ENCODE data around the gene BCL2L2. TPM values are rescaled to one million over a fixed set of nuclear protein-coding genes. Genes with fewer than 3 reads are reported as not detected.
A peak's percentile ranks its signal among the peaks of the same experiment; 100 is the strongest.

Gene BCL2L2
- total and polyA plus RNA-seq, 10 of the 15 experiments (the other 5 are each of a cell fraction or from before 2014, with no cell fraction given), result 1.4 to 14.7 (median 7.1) TPM

GRCh38 chr14:23320584-23321571, 14.2 kb downstream of the BCL2L2 start, which contains the start of gene PABPN1:
Gene PABPN1, plus strand, starts transcription at chr14:23321457. Its CDS starts 13 bp downstream, at chr14:23321470.
- Histone ChIP-seq H3K9ac (ENCODE audit: control insufficient read depth, insufficient read depth, low read length) (peak within 1 kb of the TSS; percentile 97), H3K4me2 (ENCODE audit: control insufficient read depth, insufficient read depth) (peak within 1 kb of the TSS; percentile 99), H3K4me1 (ENCODE audit: control insufficient read depth, insufficient read depth, low read length) (peaks cover 13% of the 10 kb centered on the region), H3K9me3 (replicated peaks; ENCODE audit: control insufficient read depth, insufficient read depth, low read length) (no peaks in the 10 kb centered on the region), H4K20me1 (ENCODE audit: control insufficient read depth, insufficient read depth) (no peaks in the 10 kb centered on the region; the same call in 1 of the 2 replicates), H3K27ac (ENCODE audit: control insufficient read depth, insufficient read depth) (peak within 1 kb of the TSS; percentile 87), H3K36me3 (ENCODE audit: control insufficient read depth in 2 of 2, insufficient read depth in 2 of 2, low read length in 1 of 2) (peaks cover 10 to 18% of the 10 kb centered on the region in 2 experiments), H3K79me2 (ENCODE audit: control insufficient read depth, insufficient read depth, low read length) (peaks cover 23% of the 10 kb centered on the region), H3K27me3 (replicated peaks in 1 of 2; ENCODE audit: control insufficient read depth in 2 of 2, insufficient read depth in 2 of 2, low read length in 1 of 2) (no peaks in the 10 kb centered on the region), H2AFZ (ENCODE audit: control insufficient read depth, low read depth, low read length) (peak within 1 kb of the TSS; percentile 79), H3K4me3 (peak within 1 kb of the TSS; percentile 99)
- ATAC-seq, result peak; percentile 95
- FAIRE-seq, result peak; percentile 99
- ChIA-PET CTCF (interaction anchor here (0.6 to 7.2 kb wide), 18 partner anchors 10 to 391 kb away, joined by 3 to 77 read pairs (median 8); partner anchors contain the start of genes ACIN1, BCL2L2, C14orf119 and HOMEZ), SMC1A (ENCODE audit: uncharacterized antibody, unreplicated experiment) (interaction anchor here (0.8 to 4.5 kb wide), 13 partner anchors 11 to 892 kb away, joined by 3 to 48 read pairs (median 6); partner anchors contain the start of genes BCL2L2, CHMP4A, HOMEZ and PPP1R3E), RAD21 (ENCODE audit: unreplicated experiment) (interaction anchor here (0.6 to 4.1 kb wide), 10 partner anchors 17 to 226 kb away, joined by 3 to 103 read pairs (median 6); partner anchors contain the start of genes ACIN1, BCL2L2, C14orf119 and HOMEZ), POLR2A (interaction anchor here (0.6 to 6.3 kb wide), 20 partner anchors 8 to 826 kb away, joined by 3 to 98 read pairs (median 4); partner anchors contain the start of genes ACIN1, BCL2L2, C14orf119 and HOMEZ)
- BruUV-seq (replicated peaks), result no TSS peak
- in situ Hi-C loops (cut with MboI), result loop anchor here (5.0 to 25.0 kb wide), 2 partner anchors 236 to 791 kb away; partner anchors contain the start of genes DCAF11, NRL and THTPA
- peak; percentile 99 for DNase-seq (ENCODE audit: low read depth, low spot score)
- intact Hi-C loops (cut with micrococcal nuclease; ENCODE audit: unreplicated experiment), result loop anchor here (1.0 to 5.0 kb wide), 3 partner anchors 20 to 236 kb away; partner anchors contain the start of genes NGDN and THTPA
- WGBS (ENCODE audit: insufficient coverage, insufficient replicate concordance, low lambda C conversion rate, missing lambda C conversion rate), result 7% methylated on average over 44 of the region's 63 CpGs
- TF ChIP-seq NR2C1 (IDR thresholded peaks at IDR 0.05) (peak; percentile 91), BACH1 (IDR thresholded peaks at IDR 0.05; ENCODE audit: borderline replicate concordance) (peak; percentile 99), POLR2A (IDR thresholded peaks at IDR 0.05; ENCODE audit: low read depth, low read length) (peak; percentile 86), NFIC (IDR thresholded peaks at IDR 0.05; ENCODE audit: low read depth, low read length) (peak; percentile 29; the same call in 1 of the 2 replicates), RBBP5 (conservative IDR thresholded peaks at IDR 0.05) (no peak), USF2 (IDR thresholded peaks at IDR 0.05; ENCODE audit: borderline replicate concordance, low read depth, low read length) (peak; percentile 71), BCL11A (IDR thresholded peaks at IDR 0.05; ENCODE audit: low read depth, low read length) (no peak), CBX3 (IDR thresholded peaks at IDR 0.05; ENCODE audit: borderline replicate concordance, low read depth) (no peak), EP300 (IDR thresholded peaks at IDR 0.05; ENCODE audit: borderline replicate concordance in 1 of 2, control insufficient read depth in 1 of 2, low read depth in 2 of 2, low read length in 2 of 2) (peak in 1 of 2 experiments; percentile 58; a peak in 1 of 4 replicates), KAT2A (conservative IDR thresholded peaks at IDR 0.05; ENCODE audit: control insufficient read depth, low read depth, low read length) (no peak), TBL1XR1 (IDR thresholded peaks at IDR 0.05; ENCODE audit: low read depth, low read length) (no peak; the same call in 1 of the 2 replicates), NFXL1 (IDR thresholded peaks at IDR 0.05; ENCODE audit: borderline replicate concordance) (no peak), ZBTB33 (IDR thresholded peaks at IDR 0.05) (no peak), SMAD5 (IDR thresholded peaks at IDR 0.05; ENCODE audit: low read depth) (peak; percentile 73; the same call in 1 of the 2 replicates), YY1 (IDR thresholded peaks at IDR 0.05; ENCODE audit: low read depth, low read length) (peak; percentile 98), NRF1 (conservative IDR thresholded peaks at IDR 0.05; ENCODE audit: low read depth, low read length) (no peak; the same call in 1 of the 2 replicates), CHD1 (IDR thresholded peaks at IDR 0.05; ENCODE audit: low read depth, low read length) (no peak), ZNF622 (IDR thresholded peaks at IDR 0.05) (no peak)

Data from GM12878 (cell line).